Measurements from ENCODE around the gene NPM3. TPM values are rescaled to one million over a fixed set of nuclear protein-coding genes. Genes with fewer than 3 reads are reported as not detected.
"Not testable (repeated sequence)": the region's sequence is repeated elsewhere in the genome, so short reads cannot be mapped to it uniquely, and the experiment has no call there.

NPM3 gene
- total RNA-seq, 1 donor from 2014 or later: 64.8 TPM

DNA sequence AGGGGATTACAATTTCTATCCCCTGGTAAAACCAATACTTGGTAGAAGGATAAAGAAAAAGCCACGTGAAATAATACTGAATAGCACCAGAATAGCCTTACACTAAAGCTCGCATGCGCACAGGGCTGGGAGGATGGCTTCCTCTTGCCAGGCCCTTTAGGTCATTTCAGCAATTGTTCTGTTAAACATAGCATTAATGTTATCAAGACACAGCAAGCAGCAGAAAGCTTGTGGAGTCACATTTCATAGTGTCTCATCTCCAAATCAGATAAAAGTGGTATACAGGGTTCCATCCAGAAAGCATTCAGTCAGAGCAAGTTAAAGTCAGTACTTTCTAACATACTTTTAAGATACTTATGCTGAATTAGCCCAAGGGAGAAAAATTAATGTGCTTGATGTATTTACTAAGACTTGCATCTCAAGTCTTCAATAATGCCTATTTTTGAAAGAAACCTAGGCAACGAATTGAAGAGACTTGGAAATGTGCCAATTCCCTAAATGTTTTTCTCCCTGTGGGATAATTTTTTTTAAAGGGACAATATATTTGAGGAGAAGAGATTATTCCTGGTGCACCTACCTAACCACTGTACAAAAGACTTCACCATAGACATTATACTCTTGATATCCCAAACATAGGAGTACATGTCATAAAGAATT lies 14.3 kb upstream of the NPM3 start:
- Mint-ChIP-seq H3K9me3 (no peaks in the 10 kb centered on the region), H3K36me3 (ENCODE audit: low read depth) (peaks cover 11% of the 10 kb centered on the region), H3K4me1 (no peaks in the 10 kb centered on the region), H3K27me3 (ENCODE audit: low read depth) (no peaks in the 10 kb centered on the region), H3K27ac (ENCODE audit: unreplicated experiment) (no peak overlapping the region), H3K4me3 (no peak overlapping the region)
- TF ChIP-seq CTCF (conservative IDR thresholded peaks at IDR 0.05): no peak
- no peak for DNase-seq (ENCODE audit: low read depth, low spot score)

DNA sequence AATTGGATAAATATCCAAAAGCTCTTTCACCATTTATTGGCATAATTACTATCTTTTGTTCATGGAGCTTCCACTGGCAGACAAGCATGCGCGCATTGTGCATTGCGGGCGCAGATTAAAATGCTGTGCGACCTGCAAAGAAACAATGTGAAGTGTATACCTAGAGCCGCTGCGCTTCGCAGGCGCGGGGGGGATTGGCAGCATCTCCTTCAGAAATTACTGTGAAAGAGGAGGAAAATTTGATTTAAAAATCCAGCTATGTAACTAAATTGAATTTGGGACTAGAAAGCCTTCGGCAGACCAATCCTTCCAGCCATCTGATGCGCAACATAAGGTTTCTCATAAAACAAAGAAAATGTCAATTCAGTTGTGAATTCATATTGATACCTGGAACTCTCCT lies 10.3 kb upstream of the NPM3 start:
- Mint-ChIP-seq H3K36me3 (ENCODE audit: low read depth) (no peaks in the 10 kb centered on the region), H3K27ac (ENCODE audit: unreplicated experiment) (no peak overlapping the region), H3K27me3 (ENCODE audit: low read depth) (no peaks in the 10 kb centered on the region)

GRCh38 chr10:101789686-101790085 lies 6.4 kb upstream of the NPM3 start:
- H3K27me3 Mint-ChIP-seq (ENCODE audit: low read depth): no peaks in the 10 kb centered on the region
- no peak overlapping the region for H3K4me3 Mint-ChIP-seq
- peaks cover 7% of the 10 kb centered on the region for H3K36me3 Mint-ChIP-seq (ENCODE audit: low read depth)
- no peak overlapping the region for H3K27ac Mint-ChIP-seq (ENCODE audit: unreplicated experiment)
- no peaks in the 10 kb centered on the region for H3K9me3 Mint-ChIP-seq
- peaks cover 2% of the 10 kb centered on the region for H3K4me1 Mint-ChIP-seq
- TF ChIP-seq CTCF (conservative IDR thresholded peaks at IDR 0.05): no peak
- no peak for DNase-seq (ENCODE audit: low read depth, low spot score)

More for the DNA sequence above, 10.3 kb upstream of the NPM3 start:
- no peaks in the 10 kb centered on the region for H3K9me3 Mint-ChIP-seq
- H3K4me1 Mint-ChIP-seq: no peaks in the 10 kb centered on the region
- no peak overlapping the region for H3K4me3 Mint-ChIP-seq
- TF ChIP-seq CTCF (conservative IDR thresholded peaks at IDR 0.05): no peak
- no peak for DNase-seq (ENCODE audit: low read depth, low spot score)

GRCh38 chr10:101789231-101789630 lies 6.0 kb upstream of the NPM3 start:
- not testable (repeated sequence) for H3K4me3 Mint-ChIP-seq; H3K9me3 Mint-ChIP-seq; H3K27me3 Mint-ChIP-seq (ENCODE audit: low read depth); H3K36me3 Mint-ChIP-seq (ENCODE audit: low read depth); H3K27ac Mint-ChIP-seq (ENCODE audit: unreplicated experiment); H3K4me1 Mint-ChIP-seq; DNase-seq (ENCODE audit: low read depth, low spot score)

GRCh38 chr10:101785801-101786200 lies 2.6 kb upstream of the NPM3 start:
- Mint-ChIP-seq H3K4me3 (peak overlapping the region; percentile 14), H3K27ac (ENCODE audit: unreplicated experiment) (no peak overlapping the region)

More at GRCh38 chr10:101785801-101786200, 2.6 kb upstream of the NPM3 start:
- Mint-ChIP-seq H3K4me1 (peaks cover 34% of the 10 kb centered on the region), H3K9me3 (no peaks in the 10 kb centered on the region), H3K36me3 (ENCODE audit: low read depth) (peaks cover 11% of the 10 kb centered on the region), H3K27me3 (ENCODE audit: low read depth) (peaks cover 11% of the 10 kb centered on the region)
- no peak for TF ChIP-seq CTCF (conservative IDR thresholded peaks at IDR 0.05)
- no peak for DNase-seq (ENCODE audit: low read depth, low spot score)

All from neural crest cell (in vitro differentiated cells).